Tongue (tissue), 2 donors: Measurements from ENCODE around the gene CRYGN. TPM values are rescaled to one million over a fixed set of nuclear protein-coding genes. Genes with fewer than 3 reads are reported as not detected.

Source experiments
- DNase-seq: peaks from one replicate; pipeline ENCODE4 v3.0.0-alpha.2; 2015
- total RNA-seq: library from RNA; depleted of rRNA; stranded (reverse); fragments of >200 nt; gene quantifications from one replicate; pipeline ENCODE4 v1.2.3, GENCODE V29; 2014

Gene CRYGN
- not detected for total RNA-seq

- no peak for DNase-seq
These were observed at the start of gene CRYGN for GRCh38 chr7:151439855-151440798. CRYGN (minus strand) TSS chr7:151440141; CDS start chr7:151439917, 224 bp downstream.

- DNase-seq = no peak
These were observed 49.6 kb upstream of the CRYGN start for GRCh38 chr7:151489498-151489897.

GRCh38 chr7:151488096-151488495 lies 48.2 kb upstream of the CRYGN start:
- no peak for DNase-seq

GRCh38 chr7:151487228-151487627 lies 47.3 kb upstream of the CRYGN start:
- no peak for DNase-seq

- no peak for DNase-seq
These were observed 46.1 kb upstream of the CRYGN start for GRCh38 chr7:151486074-151486473.

GRCh38 chr7:151484971-151485707 lies 45.2 kb upstream of the CRYGN start:
- no peak for DNase-seq

- DNase-seq = no peak
These were observed 43.7 kb upstream of the CRYGN start for GRCh38 chr7:151483711-151483983.

GRCh38 chr7:151482883-151483710 lies 43.2 kb upstream of the CRYGN start:
- no peak for DNase-seq

GRCh38 chr7:151481650-151482505 lies 41.9 kb upstream of the CRYGN start:
- no peak for DNase-seq

GRCh38 chr7:151477867-151478266 lies 37.9 kb upstream of the CRYGN start:
- DNase-seq = no peak

GRCh38 chr7:151472644-151473380 lies 32.9 kb upstream of the CRYGN start:
- no peak for DNase-seq

- no peak for DNase-seq
These were observed 30.8 kb upstream of the CRYGN start for GRCh38 chr7:151470711-151471110.

- DNase-seq = no peak
These were observed 29.3 kb upstream of the CRYGN start for GRCh38 chr7:151469281-151469680.

GRCh38 chr7:151468217-151469018 lies 28.5 kb upstream of the CRYGN start:
- DNase-seq = no peak

GRCh38 chr7:151465169-151465568 lies 25.2 kb upstream of the CRYGN start:
- DNase-seq = no peak

- DNase-seq = no peak
These were observed 22.4 kb upstream of the CRYGN start for GRCh38 chr7:151462306-151462779.

- DNase-seq = no peak
These were observed 21.9 kb upstream of the CRYGN start for GRCh38 chr7:151461942-151462230.

GRCh38 chr7:151461096-151461941 lies 21.4 kb upstream of the CRYGN start:
- no peak for DNase-seq

GRCh38 chr7:151460474-151460855 lies 20.5 kb upstream of the CRYGN start:
- no peak for DNase-seq
